DMS79 (cell line): ENCODE results near the gene HCN4.

Source experiments
- DNase-seq: peaks from one replicate; lab custom pipeline; 2025; lab: John Stamatoyannopoulos, UW

HCN4 gene

GRCh38 chr15:73378089-73378488 is 9.3 kb upstream of the HCN4 start:
- DNase-seq: no peak

GRCh38 chr15:73375755-73376305 is 7.1 kb upstream of the HCN4 start:
- peak; percentile 64 for DNase-seq

GRCh38 chr15:73375012-73375411 is 6.3 kb upstream of the HCN4 start:
- DNase-seq: no peak

DNA sequence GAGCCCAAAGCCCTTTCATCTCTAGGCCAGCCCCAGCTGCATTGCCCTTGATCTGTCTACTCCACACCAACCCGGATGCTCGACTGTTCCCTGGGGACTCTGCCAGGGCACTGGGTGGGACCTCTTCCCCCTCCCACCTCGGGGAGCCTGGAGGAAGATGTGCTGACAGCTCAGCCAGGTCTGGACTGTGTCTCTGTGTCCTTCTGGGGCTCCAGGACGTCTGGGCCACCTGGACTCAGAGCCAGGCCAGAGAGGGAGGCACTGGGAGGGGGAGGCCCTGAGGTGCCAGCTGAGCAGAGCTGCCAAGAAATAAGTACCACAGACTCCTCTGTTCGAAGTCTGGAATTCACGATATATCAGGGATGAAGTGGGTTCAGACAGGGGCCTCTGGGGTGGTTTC is 5.8 kb upstream of the HCN4 start:
- DNase-seq: no peak

DNA sequence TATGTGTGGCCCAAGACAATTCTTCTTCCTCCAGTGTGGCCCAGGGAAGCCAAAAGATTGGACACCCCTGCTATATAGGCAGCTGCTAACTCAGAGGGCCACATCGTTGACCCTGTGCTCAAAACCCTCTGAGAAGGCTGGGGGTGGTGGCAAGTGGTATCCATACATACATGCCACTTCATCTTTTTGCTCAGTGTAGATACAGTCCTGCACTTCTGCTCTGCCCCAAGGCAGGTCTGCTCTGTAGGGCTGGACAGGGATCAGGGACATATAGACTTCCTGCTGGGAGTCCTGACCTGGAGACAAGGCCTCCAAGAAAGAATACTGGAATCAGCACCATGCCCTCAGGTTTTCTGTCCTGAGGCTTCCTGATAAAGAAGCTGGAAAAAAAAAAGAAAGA is 4.5 kb upstream of the HCN4 start:
- DNase-seq: no peak

GRCh38 chr15:73371812-73372211 is 3.1 kb upstream of the HCN4 start:
- no peak for DNase-seq

- no peak for DNase-seq
Measured at GRCh38 chr15:73370151-73370550, 1.4 kb upstream of the HCN4 start.

DNA sequence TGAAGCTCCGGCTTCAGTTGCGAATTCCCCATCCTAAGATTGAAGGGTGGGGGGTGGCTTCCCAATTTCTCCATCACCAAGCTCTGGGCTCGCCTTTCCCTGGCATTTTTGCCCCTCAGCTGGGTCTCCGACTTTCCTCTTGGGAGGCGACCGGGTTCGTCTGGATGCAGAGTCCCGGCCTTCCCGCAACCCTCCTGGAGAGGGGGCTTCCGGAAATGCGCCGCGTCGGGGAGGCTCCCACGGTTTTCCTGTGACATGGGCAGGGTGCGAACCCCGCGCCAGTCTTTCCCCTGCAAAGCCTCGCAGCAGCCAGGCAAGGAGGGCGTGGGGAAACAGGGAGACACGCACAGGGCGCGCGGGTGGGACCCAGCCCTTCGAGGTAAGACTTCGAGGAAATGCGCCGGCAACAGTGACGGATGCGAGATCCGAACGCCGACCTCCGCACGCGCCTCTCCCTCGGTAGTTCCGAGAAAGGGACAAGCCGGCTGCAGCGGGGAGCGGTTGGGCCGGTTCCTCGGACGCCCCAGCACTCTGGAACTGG is 466 bp upstream of the HCN4 start:
- no peak for DNase-seq

DNA sequence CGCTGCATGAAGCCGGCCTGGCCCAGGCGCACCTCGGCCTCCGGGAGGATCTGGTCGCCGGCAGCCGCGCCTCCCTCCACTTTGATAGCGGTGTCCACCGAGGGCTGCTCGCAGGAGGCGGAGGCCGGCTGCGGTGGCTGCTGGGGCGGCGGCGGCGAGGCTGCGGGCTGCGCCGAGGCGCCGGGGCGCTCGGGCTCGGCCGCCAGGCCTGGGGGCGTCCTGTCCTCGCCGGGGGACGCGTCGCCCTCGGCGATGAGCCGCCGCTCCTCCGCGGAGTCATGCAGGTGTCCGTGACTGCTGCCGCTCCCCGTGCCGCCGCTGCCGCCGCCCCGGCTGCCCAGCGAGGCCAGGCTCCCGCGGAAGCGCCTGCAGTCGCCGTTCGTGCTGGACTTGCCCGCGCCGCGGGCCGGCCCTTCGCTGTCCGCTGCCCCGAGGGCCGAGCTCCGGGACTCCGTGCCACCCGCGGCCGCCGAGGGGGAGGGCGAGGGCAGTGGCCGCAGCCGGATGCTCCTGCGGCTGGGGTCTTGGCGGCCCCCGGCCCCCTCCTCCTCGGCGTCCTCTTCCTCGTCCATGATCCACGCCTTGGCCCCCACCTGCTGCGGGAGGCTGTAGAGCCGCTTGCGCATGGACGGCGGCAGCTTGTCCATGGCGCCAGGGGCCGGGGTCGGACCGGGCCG is 996 bp downstream of the HCN4 start:
- no peak for DNase-seq

DNA sequence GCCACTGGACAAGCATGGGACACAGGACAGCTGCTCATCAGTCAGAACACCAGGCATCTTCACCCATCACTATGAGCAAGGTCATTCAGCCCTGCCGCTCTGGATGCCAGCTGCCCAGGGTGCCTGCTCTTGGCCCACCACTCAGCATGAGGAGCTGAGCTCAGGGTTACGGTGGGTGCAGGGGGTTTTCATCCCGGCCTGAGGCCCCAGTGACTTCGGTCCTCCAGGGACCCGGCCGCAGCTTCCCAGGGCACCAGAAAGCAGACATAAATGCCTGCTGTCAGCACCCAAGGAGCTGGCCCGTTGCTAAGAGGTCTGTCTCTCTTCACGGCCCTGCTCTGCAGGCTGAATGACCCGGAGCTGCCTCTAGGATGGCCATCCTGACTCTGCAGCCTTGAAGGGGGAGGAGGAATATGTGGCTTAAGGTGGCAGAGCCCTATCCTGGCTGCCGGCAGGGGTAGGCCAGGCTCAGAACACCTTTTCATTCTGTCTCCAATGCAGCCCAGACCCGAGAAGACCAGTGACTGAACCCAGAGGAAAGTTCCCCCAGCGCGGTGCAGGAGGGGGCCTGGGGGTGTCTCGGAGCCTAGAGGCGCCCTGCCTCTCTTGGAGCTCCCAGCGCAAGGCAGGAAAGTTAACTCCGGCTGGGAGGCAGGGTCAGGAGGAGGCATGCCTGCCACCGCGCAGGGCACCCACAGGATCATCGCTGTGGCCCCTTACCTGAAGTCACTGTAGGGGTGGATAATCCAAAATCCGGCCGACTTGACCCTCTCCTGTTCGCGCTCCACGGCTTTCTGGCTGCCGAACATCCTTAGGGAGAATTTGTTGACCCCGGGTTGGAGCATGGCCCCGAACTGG is 1.8 kb downstream of the HCN4 start:
- no peak for DNase-seq

DNA sequence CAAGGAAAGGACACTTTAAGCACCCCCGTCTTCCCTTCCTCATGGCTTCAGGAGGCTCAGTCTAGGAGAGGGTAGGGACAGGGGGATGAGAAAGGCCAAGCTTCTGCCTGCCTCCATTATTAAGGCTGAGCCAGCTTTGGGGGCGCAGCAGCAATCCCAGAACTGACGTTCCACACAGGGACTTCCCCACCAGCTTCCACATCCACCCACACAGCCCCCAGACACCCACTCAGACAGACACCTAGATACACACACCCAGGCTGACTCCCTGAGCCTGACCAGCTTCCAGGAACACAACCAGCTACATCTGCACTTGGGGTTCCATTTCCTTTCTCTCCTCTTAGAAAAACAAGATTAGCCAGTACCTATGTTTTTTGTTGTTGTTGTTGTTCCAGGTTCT is 4.7 kb downstream of the HCN4 start:
- DNase-seq: no peak

DNA sequence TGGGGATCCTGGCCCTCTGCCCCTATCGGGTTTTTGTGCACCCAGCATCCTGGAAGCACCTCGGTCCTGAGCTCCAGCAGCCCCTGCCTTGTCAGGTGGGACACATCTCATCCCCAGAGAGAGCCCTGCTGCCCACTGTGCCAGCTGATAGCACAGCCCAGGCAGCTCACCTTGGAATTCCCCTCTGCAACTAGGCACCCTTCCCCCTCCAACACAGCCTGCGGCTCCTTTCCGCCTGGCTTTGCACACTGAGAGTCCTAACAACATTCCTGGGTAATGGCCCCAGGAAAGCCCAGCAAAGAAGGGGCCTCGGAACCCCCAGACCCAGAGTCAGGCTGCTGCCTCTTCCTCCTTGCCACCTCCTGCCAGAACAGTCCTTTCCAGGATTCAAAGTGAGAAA is 5.9 kb downstream of the HCN4 start:
- no peak for DNase-seq

GRCh38 chr15:73361337-73361736 is 7.4 kb downstream of the HCN4 start:
- DNase-seq: no peak

- DNase-seq: no peak
Measured at GRCh38 chr15:73359651-73360050, 9.1 kb downstream of the HCN4 start.

- DNase-seq: no peak
Measured at GRCh38 chr15:73357999-73358665, 10.6 kb downstream of the HCN4 start.

- no peak for DNase-seq
Measured at GRCh38 chr15:73355612-73356265, 13.0 kb downstream of the HCN4 start.

DNA sequence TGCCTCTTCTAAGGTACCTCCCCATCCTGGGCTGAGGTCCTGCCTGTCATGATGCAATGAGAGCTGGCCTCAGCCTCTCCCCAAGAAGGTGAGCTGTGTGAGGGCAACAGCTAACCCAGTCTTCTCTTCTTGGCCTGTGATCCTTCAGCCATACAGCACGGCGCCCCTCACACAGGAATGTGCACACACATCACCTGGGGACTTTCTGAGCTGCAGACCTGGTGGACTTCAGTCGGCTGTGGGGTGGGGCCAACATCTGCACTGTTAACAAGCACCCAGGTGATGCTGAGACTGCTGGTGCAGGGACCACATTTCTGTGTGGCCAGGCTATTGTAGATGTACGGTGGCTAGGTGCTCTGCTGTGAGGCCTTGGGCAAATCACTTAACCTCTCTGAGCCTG is 14.5 kb downstream of the HCN4 start:
- DNase-seq: no peak

- no peak for DNase-seq
Measured at GRCh38 chr15:73353734-73354133, 15.0 kb downstream of the HCN4 start.

DNA sequence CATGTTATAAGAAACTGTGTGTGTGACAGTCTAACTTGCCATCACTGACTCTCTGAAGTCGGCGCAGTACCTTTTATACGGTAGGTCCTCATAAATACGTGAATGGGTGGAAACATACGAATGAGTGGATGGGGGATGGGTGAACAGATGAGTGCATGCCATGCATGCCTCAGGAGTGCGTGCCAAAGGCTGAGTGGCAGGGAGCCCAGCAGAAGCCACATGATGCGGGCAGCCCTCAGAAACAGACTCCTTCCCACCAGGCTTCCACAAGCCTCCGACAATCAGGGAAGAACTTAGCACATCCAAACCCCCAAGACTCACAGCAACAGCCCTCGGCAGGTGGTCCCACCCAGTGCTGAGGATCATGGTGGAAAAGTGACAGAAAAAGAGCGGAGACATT is 16.7 kb downstream of the HCN4 start:
- DNase-seq: no peak

DNA sequence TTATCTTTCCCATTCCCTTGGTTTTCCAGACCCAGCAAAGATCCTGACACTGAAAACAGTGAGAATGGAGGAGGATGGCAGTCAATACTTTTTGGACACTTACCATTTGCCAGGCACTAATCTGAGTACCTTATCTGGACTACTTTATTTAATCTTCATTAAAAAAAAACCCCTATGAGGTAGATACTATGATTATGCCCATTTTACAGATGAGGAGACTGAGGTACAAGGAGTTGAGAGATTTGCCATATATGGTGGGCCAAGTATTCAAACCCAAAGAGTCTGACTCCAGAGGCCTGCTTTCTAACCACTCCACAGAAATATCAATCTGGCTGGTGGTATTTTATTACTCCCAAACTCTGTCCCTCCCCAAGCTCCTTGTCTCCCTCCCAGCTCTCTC is 19.6 kb downstream of the HCN4 start:
- no peak for DNase-seq

GRCh38 chr15:73346735-73347312 is 21.9 kb downstream of the HCN4 start:
- no peak for DNase-seq

DNA sequence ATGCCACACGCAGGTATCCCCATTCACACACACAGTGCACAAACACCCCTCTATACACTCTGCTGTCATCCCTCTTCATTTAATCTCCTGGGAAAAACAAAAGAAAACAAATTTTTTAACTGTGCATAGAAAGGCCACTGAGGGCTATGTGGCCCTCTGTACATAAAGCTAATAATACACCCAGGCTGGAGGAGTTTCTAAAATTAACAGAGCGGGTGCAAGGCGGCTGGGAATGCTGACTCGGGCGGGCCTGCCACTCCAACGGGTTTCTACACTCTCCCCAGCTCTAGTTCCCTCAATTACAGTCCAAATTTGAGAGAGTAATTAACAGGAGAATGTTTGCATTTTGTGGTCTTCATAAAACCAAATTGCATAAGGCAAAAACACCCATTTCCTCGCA is 23.1 kb downstream of the HCN4 start:
- DNase-seq: no peak
